ENCODE measurements around the gene ZNF445.

- TF ChIP-seq CTCF (IDR thresholded peaks at IDR 0.05; ENCODE audit: extremely low read depth in 1 of 2, insufficient read depth in 1 of 2, low read depth in 1 of 2, low read length in 2 of 2), result no peak
- no peak for TF ChIP-seq POLR2A (IDR thresholded peaks at IDR 0.05; ENCODE audit: low read depth, low read length)
- TF ChIP-seq EZH2 (IDR thresholded peaks at IDR 0.05; ENCODE audit: borderline replicate concordance, low read depth, low read length, severe bottlenecking), result no peak
- TF ChIP-seq JUN (IDR thresholded peaks at IDR 0.05; ENCODE audit: borderline replicate concordance, insufficient read depth, insufficient read length, low read depth), result no peak
- no peak for TF ChIP-seq POLR2AphosphoS5 (IDR thresholded peaks at IDR 0.05; ENCODE audit: insufficient read depth, low read depth, low read length)
- TF ChIP-seq MAX (IDR thresholded peaks at IDR 0.05; ENCODE audit: insufficient read depth, insufficient read length), result no peak
- no peak for TF ChIP-seq MYC (IDR thresholded peaks at IDR 0.05; ENCODE audit: low read depth, low read length)
- TF ChIP-seq FOS (IDR thresholded peaks at IDR 0.05; ENCODE audit: borderline replicate concordance, insufficient read depth, low read length), result no peak
Measured at GRCh38 chr3:44398853-44399252, 78.6 kb downstream of the ZNF445 start.

Data from endothelial cell of umbilical vein (primary cell).